ENCODE measurements around the gene FGF1.

The FGF1 gene

GRCh38 chr5:142696379-142696778, 10.5 kb upstream of the FGF1 start:
- DNase-seq (ENCODE audit: low read depth) = no peak

- DNase-seq (ENCODE audit: low read depth) = no peak
Observed at GRCh38 chr5:142694092-142694856, 8.4 kb upstream of the FGF1 start.

GRCh38 chr5:142692321-142692894, 6.5 kb upstream of the FGF1 start:
- no peak for DNase-seq (ENCODE audit: low read depth)

GRCh38 chr5:142690667-142691066, 4.8 kb upstream of the FGF1 start:
- no peak for DNase-seq (ENCODE audit: low read depth)

GRCh38 chr5:142689081-142689480, 3.2 kb upstream of the FGF1 start:
- DNase-seq (ENCODE audit: low read depth) = no peak

- no peak for DNase-seq (ENCODE audit: low read depth)
Observed at GRCh38 chr5:142688281-142688989, 2.5 kb upstream of the FGF1 start.

- DNase-seq (ENCODE audit: low read depth) = no peak
Observed at GRCh38 chr5:142686968-142687367, 1.1 kb upstream of the FGF1 start.

- DNase-seq (ENCODE audit: low read depth) = no peak
Observed at GRCh38 chr5:142686210-142686734, 382 bp upstream of the FGF1 start.

GRCh38 chr5:142684508-142685041, 1.3 kb downstream of the FGF1 start:
- DNase-seq (ENCODE audit: low read depth) = no peak

GRCh38 chr5:142683881-142684505, 1.9 kb downstream of the FGF1 start:
- no peak for DNase-seq (ENCODE audit: low read depth)

- no peak for DNase-seq (ENCODE audit: low read depth)
Observed at GRCh38 chr5:142683116-142683515, 2.8 kb downstream of the FGF1 start.

- no peak for DNase-seq (ENCODE audit: low read depth)
Observed at GRCh38 chr5:142680605-142681259, 5.2 kb downstream of the FGF1 start.

- DNase-seq (ENCODE audit: low read depth) = no peak
Observed at GRCh38 chr5:142679744-142680143, 6.1 kb downstream of the FGF1 start.

GRCh38 chr5:142678529-142678928, 7.4 kb downstream of the FGF1 start:
- no peak for DNase-seq (ENCODE audit: low read depth)

GRCh38 chr5:142677198-142677597, 8.7 kb downstream of the FGF1 start:
- DNase-seq (ENCODE audit: low read depth) = no peak

GRCh38 chr5:142676318-142676717, 9.6 kb downstream of the FGF1 start:
- no peak for DNase-seq (ENCODE audit: low read depth)

GRCh38 chr5:142674531-142675469, 11.1 kb downstream of the FGF1 start:
- no peak for DNase-seq (ENCODE audit: low read depth)

GRCh38 chr5:142671801-142672200, 14.1 kb downstream of the FGF1 start:
- no peak for DNase-seq (ENCODE audit: low read depth)

- DNase-seq (ENCODE audit: low read depth) = no peak
Observed at GRCh38 chr5:142671266-142671665, 14.6 kb downstream of the FGF1 start.

GRCh38 chr5:142670804-142671203, 15.1 kb downstream of the FGF1 start:
- DNase-seq (ENCODE audit: low read depth) = no peak

- no peak for DNase-seq (ENCODE audit: low read depth)
Observed at GRCh38 chr5:142669477-142669876, 16.4 kb downstream of the FGF1 start.
